HG02870 (cell line): Measurements from ENCODE around the gene GRIK2.
"Not testable (repeated sequence)": the region's sequence is repeated elsewhere in the genome, so short reads cannot be mapped to it uniquely, and the experiment has no call there.

Experiments used
- ATAC-seq: cut with Tn5 transposase; IDR thresholded peaks from one replicate; pipeline ENCODE4 v1.9.1; 2021; ENCODE audit warnings: mild to moderate bottlenecking, moderate library complexity; ENCODE audit not compliant: unreplicated experiment

The GRIK2 gene

DNA sequence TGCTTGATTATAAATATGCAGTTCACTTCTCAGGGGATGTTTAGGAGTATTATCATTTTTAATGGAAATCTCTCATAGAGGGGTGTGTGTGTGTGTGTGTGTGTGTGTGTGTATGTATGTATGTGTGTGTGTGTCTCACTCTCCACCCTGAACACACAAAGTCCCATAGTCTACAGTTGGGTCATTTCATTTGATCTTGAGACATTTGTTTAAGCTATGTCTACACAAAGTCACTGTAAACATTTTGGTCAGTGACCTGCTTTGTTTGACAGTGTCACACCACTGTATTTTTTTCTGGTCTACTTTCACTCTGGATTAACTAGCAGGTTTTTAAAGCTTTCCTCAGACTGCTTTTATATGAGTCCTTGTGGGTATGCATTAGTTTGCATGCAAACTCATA, 215.2 kb downstream of the GRIK2 start:
- ATAC-seq = no peak

DNA sequence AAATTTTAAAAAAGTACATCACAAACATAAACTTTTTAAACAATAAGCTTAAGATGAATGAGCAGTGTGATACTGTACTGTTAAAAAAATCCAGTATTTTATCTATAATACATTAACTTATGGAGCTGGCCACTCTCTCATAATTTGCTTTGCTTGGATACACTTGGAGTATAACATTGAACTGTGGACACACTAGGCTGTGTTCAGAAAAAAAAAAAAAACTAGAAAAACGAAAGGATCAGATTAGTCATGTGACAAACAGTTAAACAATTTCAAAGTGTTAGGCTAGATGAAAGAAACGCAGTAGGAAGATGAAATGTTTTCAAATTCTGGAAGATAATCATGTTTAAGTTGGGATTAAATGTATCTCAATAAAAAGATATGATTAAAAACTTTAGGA, 220.0 kb downstream of the GRIK2 start:
- no peak for ATAC-seq

DNA sequence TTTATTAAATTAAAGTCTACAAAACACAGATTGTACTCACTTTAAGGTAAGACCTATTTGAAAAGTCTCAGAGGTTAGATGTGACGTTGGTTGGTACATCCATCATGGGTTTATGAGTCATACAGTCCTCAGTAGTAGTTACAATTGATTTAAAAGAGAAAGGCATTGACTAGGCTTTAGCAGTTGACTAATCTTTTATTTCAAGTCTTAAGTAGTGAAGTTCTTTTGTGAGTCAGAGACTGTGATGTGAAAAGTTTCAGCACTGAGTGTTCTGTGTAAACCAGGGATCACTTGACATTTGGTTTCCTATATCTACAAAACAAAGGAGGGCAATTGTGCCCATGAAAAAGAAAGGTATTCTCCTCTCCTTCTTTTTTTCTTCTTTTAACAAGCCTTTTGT, 221.3 kb downstream of the GRIK2 start:
- no peak for ATAC-seq

- ATAC-seq = no peak
Measured at GRCh38 chr6:101626269-101626668, 232.8 kb downstream of the GRIK2 start.

DNA sequence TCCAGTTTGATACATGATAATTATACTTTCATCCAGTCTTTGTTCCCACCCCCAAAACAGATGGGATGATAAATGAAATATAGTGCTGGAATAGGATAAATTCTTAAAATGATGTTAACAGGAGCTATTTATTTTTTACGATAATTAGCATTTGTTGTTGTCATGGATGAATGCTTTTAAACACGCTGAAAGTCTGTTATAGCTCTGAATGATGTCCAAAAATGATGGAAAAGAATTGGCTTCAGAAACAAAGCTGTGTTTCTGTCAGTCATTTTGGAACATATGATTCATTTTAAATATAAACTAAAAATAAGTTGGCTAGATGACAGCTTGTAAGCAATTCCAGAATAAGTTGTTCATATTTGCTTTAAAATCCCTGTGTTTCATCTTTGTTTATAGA, 237.4 kb downstream of the GRIK2 start:
- ATAC-seq = no peak

GRCh38 chr6:101633081-101633480, 239.6 kb downstream of the GRIK2 start:
- ATAC-seq = no peak

DNA sequence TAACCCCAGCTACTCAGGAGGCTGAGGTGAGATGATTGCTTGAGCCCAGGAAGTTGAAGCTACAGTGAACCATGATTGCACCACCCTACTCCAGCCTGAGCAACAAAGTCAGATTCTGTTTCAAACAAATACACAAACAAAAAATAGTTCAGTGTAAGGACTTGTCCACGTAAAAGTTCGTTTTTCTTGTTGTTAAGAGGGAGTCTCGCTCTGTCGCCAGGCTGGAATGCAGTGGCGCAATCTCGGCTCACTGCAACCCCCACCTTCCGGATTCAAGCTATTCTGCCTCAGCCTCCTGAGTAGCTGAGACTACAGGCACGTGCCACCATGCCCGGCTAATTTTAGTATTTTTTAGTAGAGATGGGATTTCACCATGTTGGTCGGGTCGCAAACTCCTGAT, 245.4 kb downstream of the GRIK2 start:
- not testable (repeated sequence) for ATAC-seq

GRCh38 chr6:101640131-101640530, 246.6 kb downstream of the GRIK2 start:
- ATAC-seq = no peak

GRCh38 chr6:101645770-101646169, 252.3 kb downstream of the GRIK2 start:
- ATAC-seq = no peak

GRCh38 chr6:101650402-101651100, 257.0 kb downstream of the GRIK2 start:
- no peak for ATAC-seq

- ATAC-seq = no peak
Measured at GRCh38 chr6:101652079-101652478, 258.6 kb downstream of the GRIK2 start.

- ATAC-seq = no peak
Measured at GRCh38 chr6:101655109-101655508, 261.6 kb downstream of the GRIK2 start.

DNA sequence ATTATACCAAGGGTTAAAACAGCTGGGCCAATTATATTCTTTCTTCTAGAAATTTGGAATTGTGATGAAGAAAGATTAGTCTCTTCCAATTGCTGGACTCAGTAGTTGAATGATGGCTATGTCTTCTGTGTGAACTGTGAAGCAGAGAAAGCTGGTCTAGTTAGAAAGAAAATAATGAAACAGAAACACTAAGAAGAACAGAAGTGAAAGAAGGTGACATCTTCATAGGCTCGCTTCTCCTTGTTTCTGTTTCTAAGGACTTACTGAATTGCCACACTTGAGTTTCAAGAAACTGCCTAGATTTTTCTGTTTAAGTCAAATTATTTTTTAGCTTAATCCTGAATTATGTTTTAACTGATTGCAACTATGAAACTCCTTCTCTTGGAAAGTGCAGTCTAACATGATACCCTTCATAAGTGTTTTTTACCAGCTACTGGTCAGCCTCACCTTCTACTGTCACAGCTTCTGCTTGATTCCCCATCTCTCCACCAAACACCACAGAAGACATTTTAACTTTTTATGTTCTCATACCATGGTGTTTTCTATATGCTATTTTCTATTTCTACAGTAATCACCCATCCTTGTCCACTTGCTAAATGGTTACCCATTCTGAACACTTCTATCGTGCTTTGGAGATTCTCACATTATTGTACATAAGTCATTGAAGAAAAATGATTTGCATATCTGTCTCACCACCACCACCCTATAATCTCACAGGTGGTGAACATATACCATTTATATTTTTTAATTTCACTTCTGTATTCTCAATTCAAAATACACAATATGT, 268.8 kb downstream of the GRIK2 start:
- ATAC-seq = no peak

DNA sequence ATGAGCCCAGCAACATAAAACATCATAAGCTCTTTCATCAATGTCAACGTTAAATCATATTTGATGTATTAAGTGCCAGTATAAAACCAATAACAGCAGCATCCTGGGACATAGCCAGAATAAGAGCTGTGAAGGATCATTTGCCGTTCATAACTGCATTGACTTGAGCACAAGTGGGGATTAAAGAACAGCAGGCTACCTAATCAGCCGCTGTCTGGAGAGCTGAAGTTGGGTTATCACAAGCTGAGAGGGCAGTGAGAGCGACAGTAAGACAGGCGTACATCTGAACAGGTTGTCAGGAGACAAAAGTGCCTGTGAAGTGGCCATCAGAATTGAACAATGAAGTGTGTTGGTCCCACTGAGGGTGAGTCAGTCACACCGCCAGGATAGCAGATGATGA, 269.6 kb downstream of the GRIK2 start:
- no peak for ATAC-seq

GRCh38 chr6:101666256-101666655, 272.7 kb downstream of the GRIK2 start:
- no peak for ATAC-seq

DNA sequence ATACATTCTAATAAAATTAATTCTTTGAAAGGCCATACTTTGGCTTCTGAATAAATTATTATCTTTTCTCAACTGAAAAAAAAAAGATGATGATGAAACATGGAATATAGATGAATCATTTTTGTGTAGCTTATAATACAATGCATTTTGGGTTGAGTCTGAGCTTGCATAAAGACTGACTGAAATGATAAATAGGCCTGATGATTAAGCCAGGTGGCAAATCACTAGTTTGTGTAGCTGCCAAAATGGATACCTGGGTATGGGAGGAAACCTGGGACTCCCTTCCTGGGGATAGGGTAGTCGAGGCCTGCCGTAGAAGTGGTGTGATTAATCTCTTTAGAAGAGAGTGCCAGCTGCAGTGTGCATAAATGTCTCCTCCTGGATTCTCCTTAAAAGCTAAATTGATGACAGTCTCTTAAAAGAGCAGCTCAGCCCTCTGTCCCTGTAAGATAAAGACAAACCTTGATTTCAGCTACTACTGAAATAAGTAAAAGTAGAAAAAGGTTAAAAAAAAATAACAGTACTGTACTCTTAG, 275.1 kb downstream of the GRIK2 start:
- ATAC-seq = no peak

- no peak for ATAC-seq
Measured at GRCh38 chr6:101676187-101676586, 282.7 kb downstream of the GRIK2 start.

DNA sequence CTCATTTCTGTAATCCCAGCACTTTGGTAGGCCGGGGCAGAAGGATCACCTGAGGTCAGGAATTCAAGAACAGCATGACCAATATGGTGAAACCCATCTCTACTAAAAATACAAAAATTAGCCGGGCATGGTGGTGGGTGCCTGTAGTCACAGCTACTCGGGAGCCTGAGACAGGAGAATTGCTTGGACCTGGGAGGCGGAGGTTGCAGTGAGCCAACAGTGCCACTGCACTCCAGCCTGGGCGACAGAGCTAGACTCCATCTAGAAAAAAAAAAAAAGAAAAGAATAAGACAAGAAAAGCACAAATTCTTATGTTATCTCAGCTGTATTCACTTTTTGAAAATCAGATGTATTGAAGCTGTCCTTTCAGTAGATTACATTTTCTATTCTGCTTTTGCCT, 289.4 kb downstream of the GRIK2 start:
- no peak for ATAC-seq

- no peak for ATAC-seq
Measured at GRCh38 chr6:101683884-101684283, 290.4 kb downstream of the GRIK2 start.

DNA sequence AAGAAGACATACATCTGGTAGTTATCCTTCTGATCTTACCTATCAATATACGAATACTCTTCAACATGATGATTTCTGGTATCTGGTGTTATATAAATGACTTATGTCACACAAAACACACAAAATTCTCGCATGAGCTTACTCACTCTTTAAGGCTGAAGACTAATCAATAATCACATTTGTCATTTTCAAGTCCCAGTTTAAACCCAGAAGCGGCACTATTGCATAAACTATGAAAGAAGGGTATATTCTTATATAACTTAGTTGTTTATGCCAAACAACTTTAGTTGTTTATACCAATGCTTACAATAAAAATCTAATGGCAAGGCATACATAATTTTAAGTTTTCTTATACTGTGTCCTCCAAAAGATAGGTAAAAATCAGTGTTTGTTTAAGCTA, 293.1 kb downstream of the GRIK2 start:
- no peak for ATAC-seq

GRCh38 chr6:101689156-101689555, 295.6 kb downstream of the GRIK2 start:
- ATAC-seq = no peak

- no peak for ATAC-seq
Measured at GRCh38 chr6:101689695-101690094, 296.2 kb downstream of the GRIK2 start.
